Brain pericyte (primary cell): ENCODE results near the gene DHRS7C.

Experiments
- DNase-seq: peaks from one replicate; pipeline ENCODE4 v3.0.0-alpha.2; 2012; ENCODE audit warnings: low read depth, low spot score

DHRS7C gene

DNA sequence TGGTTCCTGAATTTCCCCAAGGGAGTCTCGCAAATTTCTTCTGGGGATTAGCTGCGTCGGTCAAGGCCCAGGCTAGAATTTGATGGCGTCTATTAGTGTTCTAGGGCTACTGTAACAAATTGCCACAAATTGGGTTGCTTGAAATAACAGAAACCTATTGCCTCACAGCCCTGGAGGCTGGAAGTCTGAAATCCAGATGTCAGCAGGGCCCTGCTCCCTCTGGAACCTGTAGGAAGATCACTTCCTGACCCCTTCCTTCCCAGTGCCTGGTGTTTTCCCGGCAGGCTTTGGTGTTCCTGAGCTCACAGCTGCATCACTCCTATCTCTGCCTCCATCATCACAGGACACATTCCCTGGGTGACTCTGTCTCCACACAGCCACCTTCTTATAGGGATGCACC lies 24.4 kb downstream of the DHRS7C start:
- no peak for DNase-seq

GRCh38 chr17:9765322-9765721 lies 26.1 kb downstream of the DHRS7C start:
- DNase-seq = no peak

- DNase-seq = no peak
These were observed 27.7 kb downstream of the DHRS7C start for GRCh38 chr17:9763643-9764042.

DNA sequence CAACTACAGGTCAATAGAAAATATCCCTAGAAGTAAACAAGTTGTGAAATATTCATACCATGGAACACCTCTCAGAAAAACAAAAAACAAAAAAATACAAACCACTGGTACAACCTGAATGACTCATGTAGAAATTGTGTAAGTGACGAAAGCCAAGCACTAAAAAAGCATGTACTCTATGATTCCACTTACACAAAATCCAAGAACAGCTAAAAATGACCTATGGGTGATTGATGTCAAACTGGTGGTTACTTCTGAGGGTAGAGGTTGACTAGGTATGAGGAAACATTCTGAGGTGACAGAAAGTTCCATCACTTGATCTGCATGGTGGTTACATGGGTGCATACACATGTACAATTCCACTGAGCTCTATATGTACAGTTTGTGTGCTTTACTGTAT lies 31.1 kb downstream of the DHRS7C start:
- DNase-seq = no peak

- DNase-seq = no peak
These were observed 36.3 kb downstream of the DHRS7C start for GRCh38 chr17:9755083-9755482.

GRCh38 chr17:9750524-9750923 lies 40.9 kb downstream of the DHRS7C start:
- no peak for DNase-seq

DNA sequence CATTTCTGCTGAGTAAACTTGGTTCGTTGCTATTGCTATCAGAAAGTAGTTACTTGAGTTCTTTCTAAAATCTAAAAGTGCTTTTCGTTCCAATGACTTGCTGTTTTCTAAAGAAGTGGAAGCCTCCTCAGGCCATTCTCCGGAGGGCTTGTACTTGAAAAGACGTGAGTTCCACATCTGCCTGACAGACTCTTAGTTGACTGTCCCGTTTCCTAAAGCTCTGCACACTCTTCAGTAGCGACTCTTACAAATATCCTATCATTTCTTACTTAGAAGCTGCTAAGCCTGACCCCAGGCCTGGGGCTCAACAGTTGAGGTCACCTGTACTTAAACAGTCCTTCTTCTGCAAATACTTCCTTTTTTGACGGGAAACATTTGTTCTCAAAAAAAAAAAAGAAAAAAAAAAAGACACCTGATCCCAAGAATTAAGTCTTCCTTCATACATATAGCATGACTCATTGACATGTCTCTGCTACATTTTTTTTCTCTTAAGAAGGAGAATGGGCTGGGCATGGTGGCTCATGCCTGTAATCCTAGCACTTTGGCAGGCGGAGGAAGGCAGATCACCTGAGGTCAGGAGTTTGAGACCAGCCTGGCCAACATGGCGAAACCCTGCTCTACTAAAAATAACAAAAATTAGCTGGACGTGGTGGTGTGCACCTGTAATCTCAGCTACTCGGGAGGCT lies 61.5 kb downstream of the DHRS7C start:
- no peak for DNase-seq

GRCh38 chr17:9729034-9729650 lies 62.2 kb downstream of the DHRS7C start:
- no peak for DNase-seq

DNA sequence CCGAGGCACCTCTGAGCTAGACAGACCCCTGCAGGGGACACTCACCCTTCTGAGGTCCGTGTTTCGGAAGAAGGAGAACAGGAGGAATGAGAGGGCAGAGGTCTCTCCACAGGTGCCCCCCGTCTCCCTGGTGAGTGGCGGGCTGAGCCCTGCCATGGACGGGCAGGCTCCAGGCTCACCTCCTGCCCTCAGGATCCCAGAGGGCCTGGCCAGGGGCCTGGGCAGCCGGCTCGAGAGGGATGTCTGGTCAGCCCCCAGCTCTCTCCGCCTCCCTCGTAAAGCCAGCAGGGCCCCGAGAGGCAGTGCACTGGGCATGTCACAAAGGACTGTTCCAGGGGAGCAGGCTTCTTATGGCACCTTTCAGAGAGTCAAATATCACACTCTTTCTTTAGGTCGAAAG lies 62.8 kb downstream of the DHRS7C start:
- no peak for DNase-seq

- DNase-seq = no peak
These were observed 63.4 kb downstream of the DHRS7C start for GRCh38 chr17:9728005-9728404.

DNA sequence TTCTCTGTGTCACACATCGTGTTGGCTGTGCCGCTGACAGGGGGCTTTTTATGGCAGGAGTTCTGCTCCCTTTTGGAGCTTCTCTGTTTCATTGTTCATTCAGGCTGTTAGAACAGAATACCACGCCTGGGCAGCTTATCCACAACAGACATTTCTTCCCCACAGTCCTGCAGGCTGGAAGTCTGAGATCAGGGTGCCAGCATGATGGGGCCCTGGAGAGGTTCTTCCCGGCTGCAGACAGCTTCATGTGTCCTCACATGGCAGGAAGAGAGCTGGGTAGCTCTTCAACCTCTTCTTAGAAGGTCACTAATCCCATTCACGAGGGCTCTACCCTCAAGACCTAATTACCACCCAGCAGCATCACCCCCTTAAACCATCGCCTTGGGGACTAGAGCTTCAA lies 65.1 kb downstream of the DHRS7C start:
- DNase-seq = no peak

- no peak for DNase-seq
These were observed 65.8 kb downstream of the DHRS7C start for GRCh38 chr17:9725575-9725974.
